K562 (cell line): ENCODE measurements around the gene DROSHA.

ENCODE experiments used
- CBX8 ChIP-seq: fragments of 200-600 bp; sonication (generic); IDR thresholded peaks from 2 replicates; pipeline ENCODE4 v1.6.1; 2012; ENCODE audit warnings: borderline replicate concordance, mixed run types, low read depth, mild to moderate bottlenecking, moderate library complexity, mixed read lengths, low read length, control low read depth, inconsistent platforms; ENCODE audit not compliant: poor library complexity, severe bottlenecking; ENCODE audit errors: extremely low read depth
- CHD4 ChIP-seq: fragments of 200-600 bp; sonication (generic); IDR thresholded peaks from 3 replicates; pipeline ENCODE4 v1.6.1; 2012; ENCODE audit warnings: low read depth, mild to moderate bottlenecking, mixed read lengths, low read length, inconsistent platforms; ENCODE audit not compliant: insufficient read depth, insufficient replicate concordance, poor library complexity, severe bottlenecking
- CTCF ChIP-seq, 3 experiments: IDR thresholded peaks in 2 of 3; conservative IDR thresholded peaks in 1 of 3; 2 replicates each; pipeline ENCODE4 v1.5.1; 2011 to 2012; ENCODE audit warnings: low read length in 3 of 3, mild to moderate bottlenecking in 3 of 3, control low read depth in 2 of 3, improper control_type of control experiment in 1 of 3, inconsistent platforms in 1 of 3, low read depth in 1 of 3, mixed read lengths in 1 of 3, moderate library complexity in 1 of 3; ENCODE audit not compliant: insufficient read depth in 2 of 3
- FOXM1 ChIP-seq, 2 experiments: fragments of 450-650 bp in 1 of 2; sonication (generic) in 1 of 2; formaldehyde crosslinking in 1 of 2; IDR thresholded peaks; 2 replicates each; pipeline versions ENCODE4 v1.6.1 to v1.9.0; 2017 to 2022; ENCODE audit warnings: low read depth in 2 of 2, mild to moderate bottlenecking in 2 of 2, missing genetic modification reagents in 1 of 2, moderate library complexity in 1 of 2
- MAFK ChIP-seq: IDR thresholded peaks from 2 replicates; pipeline ENCODE4 v1.6.1; 2011; ENCODE audit warnings: low read length, improper control_type of control experiment
- POLR2G ChIP-seq: fragments of 200-400 bp; formaldehyde crosslinking; IDR thresholded peaks from 2 replicates; pipeline ENCODE4 v1.6.1; 2017; ENCODE audit warnings: low read depth, mild to moderate bottlenecking, antibody characterized with exemption, low read length, moderate library complexity
- RFX7 ChIP-seq: fragments of 250-450 bp; sonication (Bioruptor Pico); IDR thresholded peaks from 2 replicates; pipeline ENCODE4 v1.5.1; 2021; ENCODE audit warnings: mild to moderate bottlenecking
- SNRNP70 ChIP-seq: fragments of 200-400 bp; formaldehyde crosslinking; optimal IDR thresholded peaks from 2 replicates; pipeline ENCODE3; 2017; ENCODE audit warnings: low read depth, low read length
- SRF ChIP-seq, 2 experiments: fragments of 250-450, 450-650 bp in 1 of 2; sonication (Bioruptor Pico) in 1 of 2; sonication (generic) in 1 of 2; formaldehyde crosslinking; IDR thresholded peaks; 2 replicates each; pipeline versions ENCODE4 v1.5.0 to v1.5.1; 2020 to 2022; ENCODE audit warnings: mild to moderate bottlenecking in 1 of 2, missing genetic modification reagents in 1 of 2
- STAT6 ChIP-seq: sonication (generic); formaldehyde crosslinking; IDR thresholded peaks from 2 replicates; pipeline ENCODE4 v1.8.1; 2023; ENCODE audit warnings: mild to moderate bottlenecking, missing genetic modification reagents
- ZNF347 ChIP-seq: fragments of 450-650 bp; formaldehyde crosslinking; IDR thresholded peaks from 2 replicates; pipeline ENCODE4 v1.4.0; 2020; ENCODE audit warnings: low read depth, mild to moderate bottlenecking, moderate library complexity

- TF ChIP-seq POLR2G: no peak
- no peak for TF ChIP-seq SRF (CRISPR knock-in tag; IDR thresholded peaks at IDR 0.05)
- TF ChIP-seq CBX8: no peak
- TF ChIP-seq CTCF (IDR thresholded peaks at IDR 0.05 in 2 of 3, conservative IDR thresholded peaks at IDR 0.05 in 1 of 3; ENCODE audit: insufficient read depth in 2 of 3, low read depth in 1 of 3, low read length in 3 of 3): no peak
- no peak for TF ChIP-seq SNRNP70
- no peak for TF ChIP-seq RFX7 (CRISPR knock-in tag)
- TF ChIP-seq MAFK: no peak
- TF ChIP-seq ZNF347 (CRISPR knock-in tag): no peak
- no peak for TF ChIP-seq STAT6 (CRISPR knock-in tag)
- TF ChIP-seq CHD4: no peak
- TF ChIP-seq FOXM1 (IDR thresholded peaks at IDR 0.05; ENCODE audit: low read depth): no peak
- TF ChIP-seq FOXM1 (CRISPR knock-in tag; IDR thresholded peaks at IDR 0.05; ENCODE audit: low read depth): no peak
Measured at GRCh38 chr5:31464081-31464480, 67.8 kb downstream of the DROSHA start.
